Suppressor macrophage (primary cell): ENCODE measurements around the gene ASAP3.

ENCODE experiments used
- DNase-seq, 4 experiments: peaks; one replicate each; pipeline ENCODE4 v3.0.0-alpha.2; 2020 to 2022

Gene ASAP3

DNA sequence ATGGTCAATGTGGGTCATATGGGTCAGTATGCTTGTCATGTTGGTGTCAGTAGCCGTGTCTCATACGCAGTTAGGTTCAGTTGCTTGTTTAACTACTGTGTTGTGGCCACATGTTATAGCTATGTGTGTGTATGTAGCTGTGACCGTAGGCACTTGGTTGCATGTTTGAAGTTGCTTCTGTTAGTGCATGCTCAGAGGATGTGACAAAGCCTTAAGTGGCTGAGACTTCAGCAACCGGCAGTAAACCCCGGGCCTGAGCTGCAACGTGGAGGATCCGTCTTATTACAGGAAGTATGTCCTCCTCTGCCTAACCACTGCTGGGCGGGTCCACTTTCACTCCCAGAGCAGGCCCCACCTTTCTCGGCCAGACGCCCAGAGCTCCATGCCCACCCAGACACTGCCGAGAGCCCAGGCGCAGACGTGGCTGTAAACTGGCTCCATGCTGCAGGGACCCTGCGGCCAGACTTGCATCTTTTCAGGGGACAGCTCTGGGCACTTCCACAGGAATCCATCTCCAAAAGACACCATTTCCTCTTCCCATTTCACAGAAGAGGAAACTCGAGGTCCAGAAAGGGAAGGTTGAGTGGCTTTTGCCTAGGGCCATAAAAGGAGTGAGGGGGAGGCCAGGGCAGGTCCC is 61.6 kb downstream of the ASAP3 start:
- DNase-seq, result peak; percentile 73 to 85 (median 82)

DNA sequence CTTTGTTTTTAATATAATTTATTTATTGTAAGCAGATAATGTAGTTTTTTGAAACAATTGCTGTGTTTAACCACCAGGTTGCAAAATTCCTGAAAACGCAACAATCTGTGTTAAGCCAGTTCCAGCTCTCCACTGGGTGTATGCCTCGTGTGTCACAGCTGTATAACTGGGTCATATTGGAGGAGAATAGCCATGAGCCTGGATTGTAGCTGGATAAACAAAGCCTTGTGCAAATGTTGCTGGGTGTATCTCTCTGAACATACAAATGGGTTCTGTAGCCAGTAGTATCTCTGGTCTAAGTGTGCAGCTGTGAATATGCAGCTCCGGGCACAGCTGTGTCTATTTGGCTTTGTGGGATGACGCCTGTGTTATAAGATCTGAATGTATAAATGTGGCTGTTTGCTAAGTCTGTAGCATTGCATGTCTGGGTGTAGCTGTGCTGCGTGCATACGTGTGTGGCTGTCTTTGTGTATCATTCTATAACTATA is 62.2 kb downstream of the ASAP3 start:
- peak in 1 of 4 experiments; percentile 12 for DNase-seq

DNA sequence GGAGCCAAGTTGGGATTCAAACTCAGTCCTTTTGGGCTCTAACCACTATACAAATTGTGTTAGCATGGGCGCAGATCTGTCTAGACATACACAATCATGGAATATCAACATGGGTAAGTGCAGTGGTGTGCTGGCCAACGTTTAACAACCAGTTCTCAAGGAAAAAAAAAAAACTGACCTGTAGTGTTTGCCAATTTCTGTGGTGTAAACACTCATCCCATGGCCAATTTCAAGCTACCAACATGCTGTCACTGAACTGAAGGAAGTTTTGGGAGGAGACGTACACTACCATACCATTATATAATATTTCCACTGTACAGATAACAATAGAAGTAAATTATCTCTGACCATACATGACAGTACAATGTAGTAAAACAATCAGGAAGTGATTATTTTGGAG is 62.6 kb downstream of the ASAP3 start:
- no peak for DNase-seq

DNA sequence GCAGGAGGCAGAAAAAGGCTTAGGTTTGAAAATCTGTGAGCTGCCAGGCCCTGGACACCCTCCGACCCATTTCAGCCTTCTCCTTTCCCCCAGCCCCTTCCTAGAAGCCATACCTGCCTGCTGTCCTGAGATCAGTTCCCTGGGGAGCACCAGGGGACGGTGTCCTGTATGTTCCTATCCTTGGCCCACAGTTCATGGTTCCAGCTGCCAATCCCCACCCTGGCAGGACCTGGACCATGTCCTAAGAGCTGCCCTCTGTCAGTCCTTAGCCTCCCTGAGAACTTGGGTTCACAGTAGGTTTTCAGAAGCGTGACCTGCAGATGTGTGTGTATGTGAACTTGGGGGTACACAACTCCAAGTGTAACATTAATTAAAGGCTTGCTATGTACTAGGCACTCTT is 63.2 kb downstream of the ASAP3 start:
- no peak for DNase-seq

DNA sequence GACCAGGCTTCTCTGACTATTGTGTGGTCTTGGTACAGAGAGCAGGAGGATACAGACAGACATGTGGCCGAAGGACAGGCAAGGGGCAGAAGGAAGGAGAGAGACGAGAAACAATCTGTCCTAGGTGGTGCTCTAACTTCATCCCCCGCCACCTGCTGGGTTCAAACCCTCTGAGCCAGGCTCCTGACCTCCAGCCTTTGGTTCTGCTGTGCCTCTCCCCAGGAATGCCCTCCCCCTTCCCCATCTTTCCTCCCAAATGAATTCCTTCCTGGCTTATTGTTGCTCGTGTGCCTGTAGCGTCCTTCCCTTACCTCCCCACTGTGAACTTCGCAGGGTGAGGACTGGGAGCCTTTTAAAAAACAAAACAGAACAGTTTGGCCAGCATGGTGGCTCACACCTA is 64.8 kb downstream of the ASAP3 start:
- DNase-seq, result no peak

DNA sequence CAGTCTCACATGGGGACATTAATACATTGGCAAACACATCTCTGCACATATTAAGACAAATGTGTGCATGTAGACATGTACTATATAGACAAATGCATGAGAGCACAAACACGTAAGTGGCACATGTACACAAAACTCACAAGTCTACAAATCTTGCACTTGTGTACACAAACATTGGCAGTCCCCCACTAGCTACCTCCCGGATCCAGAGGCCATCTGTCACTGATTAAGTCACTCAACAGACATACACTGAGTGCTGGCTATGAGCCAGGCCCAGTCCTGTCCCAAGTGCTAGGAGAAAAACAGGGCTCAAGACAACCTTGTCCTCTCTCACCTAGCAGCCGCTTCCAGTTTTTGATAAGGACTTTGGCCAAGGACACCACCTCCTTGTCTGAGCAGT is 66.4 kb downstream of the ASAP3 start:
- DNase-seq, result no peak

DNA sequence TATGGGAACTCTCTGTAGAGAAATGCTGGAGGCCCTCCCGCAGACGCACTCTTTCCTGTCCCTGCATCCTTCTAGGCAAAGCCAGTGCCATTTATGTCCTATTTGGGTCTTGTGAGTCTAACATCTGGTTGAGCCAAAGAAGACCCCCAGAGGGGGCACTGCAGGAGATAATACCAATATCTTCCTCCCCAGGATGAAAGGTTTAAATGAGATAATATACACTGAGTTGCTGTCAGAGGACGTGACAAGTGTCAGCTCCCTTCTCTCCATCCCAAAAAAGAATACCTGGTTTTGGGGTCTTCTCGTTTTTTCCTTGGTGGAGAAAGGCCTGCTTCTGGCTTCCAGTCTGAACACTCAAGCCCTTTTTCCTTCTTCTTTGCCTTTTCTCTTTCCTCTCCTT is 67.0 kb downstream of the ASAP3 start:
- DNase-seq, result no peak

DNA sequence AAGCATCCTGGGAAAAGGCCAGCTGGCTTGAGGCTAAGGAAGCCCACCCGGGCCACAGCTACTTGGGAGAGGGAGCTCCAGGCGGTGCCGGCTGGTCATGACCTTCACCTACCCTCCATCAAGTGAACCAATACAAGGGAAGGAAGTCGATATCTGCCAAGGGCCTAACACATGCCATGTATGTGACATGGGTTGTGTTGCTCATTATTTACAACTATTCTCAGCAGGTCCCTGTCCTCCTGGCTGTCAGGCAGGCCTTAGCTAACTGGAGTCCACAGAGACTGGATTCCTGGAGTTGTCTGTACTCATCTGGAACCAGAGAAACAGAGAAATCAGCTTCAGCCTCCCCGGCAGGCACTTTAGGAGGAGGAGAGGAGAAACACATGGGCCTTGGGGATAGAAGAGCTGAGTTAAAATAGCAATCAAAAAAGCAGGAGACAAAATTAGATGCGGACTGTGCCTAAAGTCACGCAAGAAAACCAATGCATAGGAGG is 75.1 kb downstream of the ASAP3 start:
- DNase-seq, result no peak

DNA sequence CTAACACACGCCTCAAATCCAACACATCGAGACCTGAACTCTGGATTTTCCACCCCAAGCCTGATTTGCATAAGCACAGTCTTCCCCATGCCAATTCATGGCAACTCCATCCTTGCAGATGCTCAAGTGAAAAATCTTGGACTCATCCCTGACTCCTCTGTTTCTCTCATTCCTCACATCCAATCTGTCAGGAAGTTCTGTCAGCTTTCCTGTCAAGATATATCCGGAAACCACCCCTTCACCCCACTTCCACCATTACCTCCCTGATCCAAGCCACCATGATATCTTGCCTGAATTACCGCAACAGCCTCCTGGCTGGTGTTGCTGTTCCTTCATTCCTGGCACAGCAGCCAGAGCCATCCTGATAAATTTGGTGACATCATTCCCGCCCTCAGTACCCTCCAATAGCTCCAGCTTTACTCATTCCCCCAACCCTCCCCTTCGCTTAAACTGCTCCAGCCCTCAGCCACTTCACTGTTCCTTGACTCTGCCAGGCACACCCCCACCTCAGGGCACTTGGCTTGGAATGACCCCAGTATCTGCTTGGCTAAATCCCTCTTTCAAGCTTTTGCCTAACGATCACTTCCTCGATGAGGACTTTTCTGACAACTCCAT is 76.9 kb downstream of the ASAP3 start:
- DNase-seq, result no peak

DNA sequence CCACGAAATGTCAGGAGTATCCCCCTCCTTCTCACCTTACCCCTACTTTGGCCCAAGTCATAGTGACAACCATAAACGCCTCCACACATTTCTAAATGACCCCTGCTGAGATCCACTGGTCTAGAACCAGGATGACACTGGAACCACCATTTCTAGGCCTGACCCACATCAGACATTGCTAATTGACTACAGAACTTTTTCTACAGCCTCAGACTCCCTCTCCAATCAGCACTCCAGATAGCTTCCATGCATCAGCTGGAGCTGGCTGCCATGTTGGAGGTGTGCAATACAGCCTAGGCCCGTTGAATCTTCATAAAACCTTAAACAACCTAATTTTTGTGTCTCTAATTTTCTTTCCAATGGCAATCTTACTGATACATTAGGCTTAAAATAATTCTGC is 78.0 kb downstream of the ASAP3 start:
- no peak for DNase-seq

DNA sequence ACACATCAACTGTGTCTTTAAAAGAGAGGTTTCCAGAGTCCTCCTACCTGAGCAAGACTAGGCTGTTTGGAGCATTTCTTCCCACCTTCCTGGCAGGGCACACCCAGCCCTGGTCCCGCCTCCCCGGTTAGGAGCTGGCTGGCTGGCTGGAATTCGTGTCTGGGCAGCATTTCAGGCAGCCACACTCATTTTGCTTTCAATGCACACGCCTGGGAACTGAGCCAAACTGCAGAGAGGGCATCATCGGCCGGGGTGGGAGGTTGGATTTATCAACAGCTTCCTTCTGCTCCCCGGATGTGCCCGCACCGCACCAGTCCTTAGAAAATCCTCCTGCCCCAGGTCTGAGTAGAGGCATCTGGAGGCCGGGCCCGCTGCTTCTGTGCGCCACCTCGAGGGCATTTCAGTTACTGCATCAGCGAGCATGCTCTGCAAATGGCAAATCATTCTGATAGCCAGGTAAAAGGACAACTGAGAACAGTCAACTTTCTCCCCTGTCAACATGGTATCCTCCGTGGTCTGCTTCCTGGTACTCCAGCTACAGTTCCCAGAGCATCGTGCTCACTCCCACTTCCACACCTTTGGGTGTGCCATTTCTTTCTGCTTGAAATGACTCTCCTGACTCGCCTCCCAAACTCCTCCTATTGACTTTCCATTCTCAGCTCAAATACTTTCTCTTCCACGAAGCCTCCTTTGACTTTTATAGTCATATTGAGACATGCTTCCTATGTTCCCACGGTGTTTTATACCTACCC is 80.1 kb downstream of the ASAP3 start:
- DNase-seq, result peak; percentile 86 to 91 (median 90)

DNA sequence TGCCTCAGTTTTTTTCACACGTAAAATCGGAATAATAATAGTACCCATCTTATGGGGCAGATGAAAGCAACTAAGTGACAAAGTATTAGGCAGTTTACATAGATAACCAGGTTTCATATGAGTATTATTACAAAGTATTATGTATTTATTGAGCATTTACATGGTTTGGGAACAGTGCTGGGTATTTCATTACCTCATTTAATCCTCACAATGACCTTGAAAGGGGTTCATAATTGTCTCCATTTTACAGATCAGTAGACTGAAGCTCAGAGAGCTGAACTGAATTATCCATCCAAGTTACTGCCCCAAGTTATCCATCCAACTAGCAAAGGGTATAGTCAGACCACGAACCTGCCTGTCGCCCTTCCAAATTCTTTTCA is 80.6 kb downstream of the ASAP3 start:
- no peak for DNase-seq

DNA sequence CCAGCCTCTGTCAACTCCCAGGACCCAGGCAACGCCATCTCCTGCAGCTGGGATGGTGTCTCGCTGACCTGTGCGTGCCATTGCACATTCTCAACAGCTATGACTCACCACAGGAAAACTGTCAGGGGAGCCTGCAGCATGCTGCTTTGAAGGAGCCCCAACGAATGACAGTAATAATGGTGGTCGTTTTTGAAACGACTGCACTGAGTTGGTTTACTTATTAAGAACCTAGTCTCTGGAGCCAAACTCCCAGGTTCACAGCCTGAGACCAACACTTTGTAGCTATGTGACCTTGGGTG is 81.0 kb downstream of the ASAP3 start:
- DNase-seq, result peak in 2 of 4 experiments; percentile 37 to 48

DNA sequence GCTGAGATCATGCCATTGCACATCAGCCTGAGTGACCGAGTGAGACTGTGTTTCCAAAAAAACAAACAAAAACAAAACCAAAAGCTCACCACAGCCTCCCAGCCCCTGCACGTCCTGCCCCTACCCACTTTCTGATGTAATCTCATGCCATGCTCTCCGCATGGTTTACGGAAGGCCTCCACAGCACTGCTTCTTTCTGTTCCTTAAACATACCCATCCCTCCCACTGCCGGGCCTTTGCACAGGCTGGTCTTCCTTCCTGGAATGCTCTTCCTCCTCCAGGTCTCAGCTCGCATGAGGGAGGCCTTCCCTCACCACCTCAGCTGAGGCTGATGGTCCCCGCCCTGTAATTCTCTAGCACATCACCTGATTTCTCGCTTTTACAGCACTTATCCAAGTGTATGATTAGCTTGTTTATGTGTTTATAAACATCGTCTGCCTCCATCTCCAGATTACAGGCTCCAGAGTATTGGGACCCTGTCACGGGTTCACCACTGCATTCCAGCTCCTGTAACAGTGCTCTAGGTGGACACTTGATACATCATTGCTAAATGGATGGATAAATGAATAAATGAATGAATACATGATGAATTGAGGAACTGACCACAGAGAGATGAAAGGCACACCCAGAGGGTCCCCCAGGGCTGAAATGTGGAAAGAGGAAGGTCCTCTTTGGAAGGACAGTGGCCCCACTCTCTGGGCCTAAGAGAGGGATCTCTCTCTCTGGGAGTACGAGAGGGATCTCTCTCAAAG is 81.5 kb downstream of the ASAP3 start:
- peak; percentile 89 to 96 (median 90) for DNase-seq

DNA sequence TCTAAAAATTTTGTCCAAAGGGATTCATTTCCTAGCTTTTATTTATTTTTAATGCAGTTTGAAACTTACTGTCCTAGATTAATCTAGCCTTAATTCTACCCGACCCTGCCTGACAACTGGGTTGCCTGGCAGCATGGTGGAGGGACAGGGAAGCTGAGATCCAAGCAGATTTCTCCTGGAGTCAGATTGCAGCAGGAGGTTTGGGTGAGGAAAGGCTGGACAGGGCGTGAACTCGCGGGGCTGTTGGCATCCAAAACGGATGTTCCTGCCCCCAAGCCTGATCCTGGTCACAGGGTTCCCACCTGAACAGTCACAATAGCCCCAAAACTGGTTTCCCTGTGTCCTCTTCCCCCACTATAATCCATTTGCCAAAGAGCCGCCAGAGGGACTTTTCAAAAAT is 82.7 kb downstream of the ASAP3 start:
- DNase-seq, result no peak

DNA sequence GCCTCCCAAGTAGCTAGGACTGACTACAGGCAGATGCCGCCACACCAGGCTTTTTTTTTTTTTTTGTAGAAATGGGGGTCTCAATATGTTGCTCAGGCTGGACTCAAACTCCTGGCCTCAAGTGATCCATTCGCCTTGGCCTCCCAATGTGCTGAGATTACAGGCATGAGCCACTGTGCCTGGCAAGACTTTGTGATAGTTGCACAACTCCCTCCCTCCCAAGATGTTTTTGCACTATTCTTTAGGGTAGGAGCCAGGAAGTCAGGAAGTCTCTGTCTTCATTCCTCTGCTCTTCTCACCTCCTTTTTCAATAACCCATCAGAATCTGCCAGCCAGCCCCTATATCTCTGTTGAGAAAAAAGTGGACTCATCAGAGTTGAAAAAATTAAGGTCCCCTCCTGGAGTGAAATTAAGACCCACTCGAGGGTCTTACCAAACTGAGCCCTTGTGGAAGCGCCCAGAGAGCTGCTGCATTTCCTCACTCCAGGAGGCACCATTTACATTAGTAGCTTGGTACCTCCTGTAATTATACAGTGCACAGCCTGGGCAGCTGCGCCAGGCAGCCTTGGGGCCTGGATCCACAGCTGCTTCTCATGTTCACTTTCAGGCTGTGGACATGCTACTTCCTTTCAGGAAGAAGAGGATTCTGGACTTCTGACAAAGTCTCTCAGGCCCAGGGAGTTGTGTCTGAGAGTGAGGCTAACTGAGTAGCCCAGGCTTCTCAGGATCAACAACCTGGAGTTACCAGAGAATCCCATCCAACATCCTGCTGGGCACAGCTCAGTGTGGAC is 83.5 kb downstream of the ASAP3 start:
- peak in 1 of 4 experiments; percentile 15 for DNase-seq

DNA sequence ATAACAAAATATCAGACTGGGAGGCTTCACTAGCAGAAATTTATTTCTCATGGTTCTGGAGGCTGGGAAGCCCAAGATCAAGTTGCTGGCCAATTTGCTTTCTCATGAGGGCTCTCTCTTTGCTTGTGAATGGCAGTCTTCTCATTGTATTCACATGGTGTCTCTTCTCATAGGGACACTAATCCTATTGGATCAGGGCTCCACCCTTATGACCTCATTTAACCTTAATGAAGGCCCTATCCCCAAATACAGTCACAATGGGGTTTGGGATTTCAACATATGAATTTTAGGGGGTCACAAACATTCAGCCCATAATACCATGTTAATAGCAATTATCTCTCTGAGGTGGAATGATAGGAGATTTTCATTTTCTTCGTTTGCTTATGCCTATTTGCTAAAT is 84.8 kb downstream of the ASAP3 start:
- no peak for DNase-seq

DNA sequence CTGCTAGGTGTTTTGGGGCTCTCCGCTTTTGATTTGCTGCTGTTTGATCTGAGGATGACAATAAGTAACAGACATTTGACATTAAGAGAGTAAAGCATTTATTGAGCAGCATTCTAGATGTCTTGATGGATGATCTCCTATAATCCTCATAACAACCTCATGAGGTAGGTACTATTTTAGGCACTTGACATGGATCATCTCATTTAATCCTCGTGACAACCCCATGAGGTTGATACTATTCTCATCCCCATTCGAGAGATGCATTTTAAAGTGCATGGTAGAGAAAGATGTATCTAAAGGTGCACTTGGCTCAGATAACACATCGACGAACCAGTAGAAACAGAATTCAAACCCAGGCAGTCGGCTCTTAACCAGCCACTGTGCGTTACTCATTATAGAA is 86.1 kb downstream of the ASAP3 start:
- no peak for DNase-seq

DNA sequence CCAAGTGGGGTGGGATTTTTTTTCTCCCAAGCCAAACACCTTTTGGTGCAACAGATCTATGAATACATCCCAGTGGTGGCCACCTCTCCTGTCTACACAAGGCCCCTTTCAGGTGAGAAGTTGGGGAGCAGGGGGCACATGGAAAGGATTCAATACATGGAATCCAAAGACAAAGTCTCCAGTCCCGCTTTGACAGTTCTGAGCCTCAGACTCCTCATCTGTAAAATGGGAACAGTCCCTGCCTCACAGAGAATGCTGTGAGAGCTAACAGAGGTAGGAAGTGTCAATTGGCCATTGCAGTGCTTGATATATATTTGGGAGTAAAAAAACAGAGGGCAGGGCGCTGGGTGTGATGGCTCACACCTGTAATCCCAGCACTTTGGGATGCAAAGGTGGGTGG is 87.6 kb downstream of the ASAP3 start:
- no peak for DNase-seq

DNA sequence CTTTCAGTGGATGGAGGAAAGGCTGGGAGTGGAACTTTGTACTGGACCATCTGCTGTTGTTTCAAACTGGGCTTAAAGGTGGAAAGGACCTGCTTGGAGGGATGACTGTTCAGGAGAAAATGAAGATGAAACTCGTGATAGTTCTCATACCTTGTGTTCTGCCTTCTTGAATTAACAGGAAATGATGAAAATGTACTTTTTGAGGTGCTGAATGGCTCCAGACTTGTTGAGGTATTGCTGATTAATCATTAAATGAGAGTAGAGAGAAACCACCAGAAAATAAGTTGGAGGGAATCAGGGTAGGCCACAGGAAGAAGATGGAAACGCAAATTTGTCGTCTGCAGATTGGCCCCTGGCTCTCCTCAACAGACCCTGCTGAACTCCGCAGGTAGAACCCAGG is 88.1 kb downstream of the ASAP3 start:
- DNase-seq, result no peak

DNA sequence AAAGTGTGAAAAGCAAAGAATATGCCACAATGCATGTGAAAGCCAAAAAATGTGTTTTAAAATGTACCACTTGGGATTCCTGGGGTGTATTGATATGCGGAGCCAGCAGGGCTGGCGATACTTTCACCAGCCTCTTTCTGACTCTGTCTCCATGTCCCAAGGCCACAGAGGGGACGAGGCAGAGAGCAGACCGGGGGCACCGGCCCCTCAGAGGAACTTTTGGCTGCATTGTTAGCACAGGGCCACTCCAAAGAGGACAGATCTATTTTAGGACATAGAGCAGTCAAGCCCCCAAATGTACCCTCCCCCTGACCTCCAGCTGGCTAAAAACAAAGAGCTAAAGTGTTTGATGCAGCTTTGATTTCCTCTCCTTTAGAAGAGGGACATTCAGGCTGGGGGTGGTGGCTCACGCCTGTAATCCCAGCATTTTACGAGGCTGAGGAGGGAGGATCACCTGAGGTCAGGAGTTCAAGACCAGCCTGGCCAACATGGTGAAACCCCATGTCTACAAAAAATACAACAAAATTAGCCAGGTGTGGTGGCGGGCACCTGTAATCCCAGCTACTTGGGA is 88.7 kb downstream of the ASAP3 start:
- DNase-seq, result no peak

DNA sequence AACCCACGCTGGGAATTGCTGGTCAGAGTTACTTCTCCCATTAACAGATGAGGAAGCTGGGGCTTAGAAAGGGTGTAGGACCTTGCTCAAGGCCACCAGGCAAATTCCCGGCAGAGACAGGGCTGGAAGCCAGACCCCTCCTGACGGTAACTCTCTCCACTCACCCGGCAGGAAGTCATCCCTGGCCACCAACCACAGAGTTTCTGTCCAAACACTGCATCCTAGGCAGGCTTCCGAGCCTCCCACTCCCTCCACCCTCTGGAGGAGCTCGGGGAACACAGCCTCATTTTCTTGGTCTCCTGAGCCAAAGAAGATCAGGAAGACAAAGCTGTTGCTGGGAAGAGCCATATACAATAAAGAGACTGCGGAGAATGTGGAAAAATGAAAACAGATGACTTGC is 89.3 kb downstream of the ASAP3 start:
- DNase-seq, result peak in 1 of 4 experiments; percentile 17
